ENCODE measurements around the gene MOG.

The MOG gene

DNA sequence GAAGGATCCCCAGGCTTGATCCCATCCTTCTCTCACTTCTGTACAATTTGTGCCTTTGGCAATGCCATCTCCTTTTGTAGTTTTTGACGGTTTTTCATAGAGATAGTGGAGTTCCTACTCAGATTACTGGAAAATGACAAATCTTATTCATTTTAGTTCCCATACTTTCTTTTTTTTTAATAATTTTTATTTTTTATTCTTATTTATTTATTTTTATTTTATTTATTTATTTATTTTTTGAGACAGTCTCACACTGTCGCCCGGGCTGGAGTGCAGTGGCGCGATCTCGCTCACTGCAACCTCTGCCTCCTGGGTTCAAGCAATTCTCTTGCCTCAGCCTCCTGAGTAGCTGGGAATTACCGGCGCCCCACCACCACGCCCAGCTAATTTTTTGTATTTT is 19.6 kb upstream of the MOG start:
- TF ChIP-seq, protein P1, sequence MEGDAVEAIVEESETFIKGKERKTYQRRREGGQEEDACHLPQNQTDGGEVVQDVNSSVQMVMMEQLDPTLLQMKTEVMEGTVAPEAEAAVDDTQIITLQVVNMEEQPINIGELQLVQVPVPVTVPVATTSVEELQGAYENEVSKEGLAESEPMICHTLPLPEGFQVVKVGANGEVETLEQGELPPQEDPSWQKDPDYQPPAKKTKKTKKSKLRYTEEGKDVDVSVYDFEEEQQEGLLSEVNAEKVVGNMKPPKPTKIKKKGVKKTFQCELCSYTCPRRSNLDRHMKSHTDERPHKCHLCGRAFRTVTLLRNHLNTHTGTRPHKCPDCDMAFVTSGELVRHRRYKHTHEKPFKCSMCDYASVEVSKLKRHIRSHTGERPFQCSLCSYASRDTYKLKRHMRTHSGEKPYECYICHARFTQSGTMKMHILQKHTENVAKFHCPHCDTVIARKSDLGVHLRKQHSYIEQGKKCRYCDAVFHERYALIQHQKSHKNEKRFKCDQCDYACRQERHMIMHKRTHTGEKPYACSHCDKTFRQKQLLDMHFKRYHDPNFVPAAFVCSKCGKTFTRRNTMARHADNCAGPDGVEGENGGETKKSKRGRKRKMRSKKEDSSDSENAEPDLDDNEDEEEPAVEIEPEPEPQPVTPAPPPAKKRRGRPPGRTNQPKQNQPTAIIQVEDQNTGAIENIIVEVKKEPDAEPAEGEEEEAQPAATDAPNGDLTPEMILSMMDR (IDR thresholded peaks at IDR 0.05; ENCODE audit: borderline replicate concordance, control extremely low read depth, extremely low read depth, insufficient read depth, missing control alignments) = no peak
- in situ Hi-C loops (cut with MboI; ENCODE audit: low sequenced_read_pairs, unreplicated experiment) = no loop called here
- DNase-seq (ENCODE audit: low spot score) = no peak

GRCh38 chr6:29641430-29642148 is 15.3 kb upstream of the MOG start:
- in situ Hi-C loops (cut with MboI; ENCODE audit: low sequenced_read_pairs, unreplicated experiment) = no loop called here
- no peak for DNase-seq (ENCODE audit: low spot score)
- TF ChIP-seq, protein P1 (IDR thresholded peaks at IDR 0.05; ENCODE audit: borderline replicate concordance, control extremely low read depth, extremely low read depth, insufficient read depth, missing control alignments) = no peak

DNA sequence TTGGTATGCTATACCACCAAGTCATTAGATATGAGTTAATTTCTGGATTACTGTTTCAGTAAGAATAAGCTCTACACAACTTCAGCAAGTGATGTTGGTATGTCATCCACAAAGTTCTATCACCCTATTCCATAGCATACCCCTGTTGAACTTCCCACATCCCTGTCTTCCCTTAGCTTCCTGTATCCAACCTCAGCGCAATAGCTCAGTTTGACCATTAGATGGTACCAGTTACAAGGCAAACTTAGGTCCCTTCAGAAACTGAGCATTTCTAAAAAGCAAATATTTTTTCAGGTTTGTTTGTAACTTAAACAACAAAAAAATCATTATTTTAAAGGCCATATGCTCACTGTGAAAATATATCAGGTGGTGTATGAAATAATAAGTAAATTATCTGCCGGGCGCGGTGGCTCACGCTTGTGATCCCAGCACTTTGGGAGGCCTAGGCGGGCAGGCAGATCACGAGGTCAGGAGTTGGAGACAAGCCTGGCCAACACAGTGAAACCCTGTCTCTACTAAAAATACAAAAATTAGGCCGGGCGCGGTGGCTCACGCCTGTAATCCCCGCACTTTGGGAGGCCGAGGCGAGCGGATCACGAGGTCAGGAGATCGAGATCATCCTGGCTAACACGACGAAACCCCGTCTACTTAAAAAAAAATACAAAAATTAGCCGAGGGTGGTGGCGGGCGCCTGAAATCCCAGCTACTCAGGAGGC is 8.8 kb upstream of the MOG start:
- in situ Hi-C loops (cut with MboI; ENCODE audit: low sequenced_read_pairs, unreplicated experiment) = no loop called here
- no peak for DNase-seq (ENCODE audit: low spot score)
- TF ChIP-seq, protein P1 (IDR thresholded peaks at IDR 0.05; ENCODE audit: borderline replicate concordance, control extremely low read depth, extremely low read depth, insufficient read depth, missing control alignments) = peak; percentile 45

- DNase-seq (ENCODE audit: low spot score) = peak; percentile 97
- in situ Hi-C loops (cut with MboI; ENCODE audit: low sequenced_read_pairs, unreplicated experiment) = no loop called here
- TF ChIP-seq, protein P1 (IDR thresholded peaks at IDR 0.05; ENCODE audit: borderline replicate concordance, control extremely low read depth, extremely low read depth, insufficient read depth, missing control alignments) = peak; percentile 86
Observed at GRCh38 chr6:29649701-29650673, 6.9 kb upstream of the MOG start.

DNA sequence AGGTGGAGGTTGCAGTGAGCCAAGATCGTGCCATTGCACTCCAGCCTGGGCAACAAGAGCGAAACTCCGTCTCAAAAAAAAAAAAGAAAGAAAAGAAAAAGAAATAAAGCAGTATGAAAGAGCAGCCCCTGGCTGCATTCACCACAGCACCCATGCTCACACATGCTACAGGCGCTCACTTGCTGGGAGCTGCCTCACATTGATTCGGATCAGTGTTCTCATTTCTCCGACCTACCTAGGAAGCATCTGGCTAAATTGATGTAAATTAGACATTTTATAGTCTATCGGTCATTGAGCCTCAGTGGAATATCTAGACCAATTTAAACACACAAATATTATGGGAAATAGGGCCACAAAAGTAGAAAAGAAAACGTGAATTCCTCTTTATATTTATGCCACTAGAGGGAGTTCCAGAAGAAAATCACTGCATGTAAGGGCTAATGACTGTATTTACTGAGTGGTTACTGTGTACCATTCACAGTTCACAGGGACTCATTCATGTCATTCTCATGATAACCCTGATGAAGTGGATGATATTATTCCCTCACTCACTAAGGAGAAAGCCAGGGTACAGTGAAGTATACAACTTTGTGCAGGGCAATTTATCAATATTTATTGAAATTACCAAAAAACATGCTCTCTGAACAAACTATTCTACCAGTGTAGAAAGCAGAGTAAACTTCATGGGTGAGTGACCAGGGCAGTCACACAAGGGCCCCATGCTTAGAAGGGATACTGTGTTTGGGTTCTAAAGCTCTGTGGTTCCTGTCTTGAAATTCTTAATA is 5.3 kb upstream of the MOG start:
- TF ChIP-seq, protein P1 (IDR thresholded peaks at IDR 0.05; ENCODE audit: borderline replicate concordance, control extremely low read depth, extremely low read depth, insufficient read depth, missing control alignments) = peak; percentile 32
- in situ Hi-C loops (cut with MboI; ENCODE audit: low sequenced_read_pairs, unreplicated experiment) = no loop called here
- peak; percentile 62 for DNase-seq (ENCODE audit: low spot score)

Measured in GM13976 (cell line).